ENCODE data around the gene PC. TPM values are rescaled to one million over a fixed set of nuclear protein-coding genes. Genes with fewer than 3 reads are reported as not detected.

The PC gene
- polyA plus RNA-seq, 2 of the 4 experiments (the other 2 are of a cell fraction), result 14.2 to 45.9 TPM

- Histone ChIP-seq H3K4me1 (peaks cover 34% of the 10 kb centered on the region), H3K27ac (peak overlapping the region; percentile 93 to 97), H3K9me3 (no peaks in the 10 kb centered on the region), H3K4me2 (peak overlapping the region; percentile 94), H3K4me3 (peak overlapping the region; percentile 74)
- no peak for FAIRE-seq
- ChIA-PET CTCF (interaction anchor here (0.6 to 3.4 kb wide), 9 partner anchors 9 to 161 kb away, joined by 3 to 16 read pairs (median 4); partner anchors contain the start of genes C11orf86 and RCE1), POLR2A (interaction anchor here (0.6 to 5.5 kb wide), 11 partner anchors 11 to 278 kb away, joined by 3 to 53 read pairs (median 5); partner anchors contain the start of genes C11orf86 and RCE1)
- WGBS (ENCODE audit: missing lambda C conversion rate), result 18% methylated on average over 10 of the region's 51 CpGs
- peak; percentile 87 to 93 for DNase-seq (ENCODE audit: low read depth in 1 of 2, low spot score in 1 of 2)
- peak; percentile 45 to 82 for ATAC-seq
- no peak for TF ChIP-seq ZFP36 (IDR thresholded peaks at IDR 0.05; ENCODE audit: borderline replicate concordance, partially characterized antibody)
- no peak for TF ChIP-seq TFCP2L1 (CRISPR knock-in tag; IDR thresholded peaks at IDR 0.05)
- TF ChIP-seq POLR2A (IDR thresholded peaks at IDR 0.05; ENCODE audit: low read length), result peak; percentile 43
- TF ChIP-seq SMC3 (IDR thresholded peaks at IDR 0.05), result 0 out of 3 replicates have a peak, but pooled peaks have one; percentile 17
- TF ChIP-seq MAZ (IDR thresholded peaks at IDR 0.05; ENCODE audit: borderline replicate concordance, low read depth, low read length), result peak; percentile 98
- TF ChIP-seq HEYL (CRISPR knock-in tag; IDR thresholded peaks at IDR 0.05), result no peak
- TF ChIP-seq, protein P1, sequence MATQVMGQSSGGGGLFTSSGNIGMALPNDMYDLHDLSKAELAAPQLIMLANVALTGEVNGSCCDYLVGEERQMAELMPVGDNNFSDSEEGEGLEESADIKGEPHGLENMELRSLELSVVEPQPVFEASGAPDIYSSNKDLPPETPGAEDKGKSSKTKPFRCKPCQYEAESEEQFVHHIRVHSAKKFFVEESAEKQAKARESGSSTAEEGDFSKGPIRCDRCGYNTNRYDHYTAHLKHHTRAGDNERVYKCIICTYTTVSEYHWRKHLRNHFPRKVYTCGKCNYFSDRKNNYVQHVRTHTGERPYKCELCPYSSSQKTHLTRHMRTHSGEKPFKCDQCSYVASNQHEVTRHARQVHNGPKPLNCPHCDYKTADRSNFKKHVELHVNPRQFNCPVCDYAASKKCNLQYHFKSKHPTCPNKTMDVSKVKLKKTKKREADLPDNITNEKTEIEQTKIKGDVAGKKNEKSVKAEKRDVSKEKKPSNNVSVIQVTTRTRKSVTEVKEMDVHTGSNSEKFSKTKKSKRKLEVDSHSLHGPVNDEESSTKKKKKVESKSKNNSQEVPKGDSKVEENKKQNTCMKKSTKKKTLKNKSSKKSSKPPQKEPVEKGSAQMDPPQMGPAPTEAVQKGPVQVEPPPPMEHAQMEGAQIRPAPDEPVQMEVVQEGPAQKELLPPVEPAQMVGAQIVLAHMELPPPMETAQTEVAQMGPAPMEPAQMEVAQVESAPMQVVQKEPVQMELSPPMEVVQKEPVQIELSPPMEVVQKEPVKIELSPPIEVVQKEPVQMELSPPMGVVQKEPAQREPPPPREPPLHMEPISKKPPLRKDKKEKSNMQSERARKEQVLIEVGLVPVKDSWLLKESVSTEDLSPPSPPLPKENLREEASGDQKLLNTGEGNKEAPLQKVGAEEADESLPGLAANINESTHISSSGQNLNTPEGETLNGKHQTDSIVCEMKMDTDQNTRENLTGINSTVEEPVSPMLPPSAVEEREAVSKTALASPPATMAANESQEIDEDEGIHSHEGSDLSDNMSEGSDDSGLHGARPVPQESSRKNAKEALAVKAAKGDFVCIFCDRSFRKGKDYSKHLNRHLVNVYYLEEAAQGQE (IDR thresholded peaks at IDR 0.05), result no peak
- TF ChIP-seq MYC (IDR thresholded peaks at IDR 0.05; ENCODE audit: borderline replicate concordance, low read length), result no peak
- TF ChIP-seq RAD21 (conservative IDR thresholded peaks at IDR 0.05 in 1 of 2, IDR thresholded peaks at IDR 0.05 in 1 of 2), result peak in 1 of 2 experiments; percentile 28; a peak in 1 of 5 replicates
- no peak for TF ChIP-seq SREBF2 (IDR thresholded peaks at IDR 0.05)
Measured at GRCh38 chr11:66855574-66856495, 102.3 kb downstream of the PC start.

DNA sequence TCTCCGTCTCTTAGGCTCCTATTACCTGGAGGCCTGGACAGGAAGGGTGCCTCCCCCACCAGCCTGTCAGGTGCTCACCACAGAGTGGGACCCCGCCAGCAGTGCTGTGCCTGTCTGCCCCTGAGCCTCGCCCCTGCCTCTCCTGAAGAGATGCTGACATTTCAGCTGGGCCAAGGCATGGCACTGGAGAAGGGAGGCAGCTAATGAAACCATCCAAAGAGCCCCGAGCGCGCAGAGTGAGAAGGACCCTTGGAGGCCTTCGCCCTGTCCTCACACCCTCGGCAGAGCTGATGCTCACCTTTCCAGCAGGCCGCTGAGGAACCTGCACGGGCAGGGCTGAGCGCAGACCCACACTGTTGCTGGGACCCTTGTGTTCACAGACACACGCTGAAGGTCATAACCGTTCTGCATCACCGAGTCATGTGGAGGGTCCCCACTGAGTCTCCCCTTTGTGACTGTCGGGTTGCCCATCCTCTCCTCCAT lies 103.4 kb downstream of the PC start:
- H3K9me3 ChIP-seq, result no peaks in the 10 kb centered on the region
- TF ChIP-seq ESRRA (IDR thresholded peaks at IDR 0.05; ENCODE audit: borderline replicate concordance, low read length), result no peak
- no peak for TF ChIP-seq ZC3H11A (IDR thresholded peaks at IDR 0.05)
- TF ChIP-seq, protein P2, sequence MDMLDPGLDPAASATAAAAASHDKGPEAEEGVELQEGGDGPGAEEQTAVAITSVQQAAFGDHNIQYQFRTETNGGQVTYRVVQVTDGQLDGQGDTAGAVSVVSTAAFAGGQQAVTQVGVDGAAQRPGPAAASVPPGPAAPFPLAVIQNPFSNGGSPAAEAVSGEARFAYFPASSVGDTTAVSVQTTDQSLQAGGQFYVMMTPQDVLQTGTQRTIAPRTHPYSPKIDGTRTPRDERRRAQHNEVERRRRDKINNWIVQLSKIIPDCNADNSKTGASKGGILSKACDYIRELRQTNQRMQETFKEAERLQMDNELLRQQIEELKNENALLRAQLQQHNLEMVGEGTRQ (IDR thresholded peaks at IDR 0.05), result no peak
- TF ChIP-seq, protein P3, sequence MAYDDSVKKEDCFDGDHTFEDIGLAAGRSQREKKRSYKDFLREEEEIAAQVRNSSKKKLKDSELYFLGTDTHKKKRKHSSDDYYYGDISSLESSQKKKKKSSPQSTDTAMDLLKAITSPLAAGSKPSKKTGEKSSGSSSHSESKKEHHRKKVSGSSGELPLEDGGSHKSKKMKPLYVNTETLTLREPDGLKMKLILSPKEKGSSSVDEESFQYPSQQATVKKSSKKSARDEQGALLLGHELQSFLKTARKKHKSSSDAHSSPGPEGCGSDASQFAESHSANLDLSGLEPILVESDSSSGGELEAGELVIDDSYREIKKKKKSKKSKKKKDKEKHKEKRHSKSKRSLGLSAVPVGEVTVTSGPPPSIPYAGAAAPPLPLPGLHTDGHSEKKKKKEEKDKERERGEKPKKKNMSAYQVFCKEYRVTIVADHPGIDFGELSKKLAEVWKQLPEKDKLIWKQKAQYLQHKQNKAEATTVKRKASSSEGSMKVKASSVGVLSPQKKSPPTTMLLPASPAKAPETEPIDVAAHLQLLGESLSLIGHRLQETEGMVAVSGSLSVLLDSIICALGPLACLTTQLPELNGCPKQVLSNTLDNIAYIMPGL (CRISPR knock-in tag; IDR thresholded peaks at IDR 0.05; ENCODE audit: borderline replicate concordance), result no peak
- TF ChIP-seq MYC (IDR thresholded peaks at IDR 0.05; ENCODE audit: borderline replicate concordance, low read length), result no peak
- no peak for TF ChIP-seq ZNF302 (CRISPR knock-in tag; IDR thresholded peaks at IDR 0.05)
- no peak for TF ChIP-seq CHD2 (IDR thresholded peaks at IDR 0.05; ENCODE audit: low read length, partially characterized antibody)
- no peak for TF ChIP-seq FOSB (CRISPR knock-in tag; IDR thresholded peaks at IDR 0.05)
- no peak for TF ChIP-seq CBX2 (IDR thresholded peaks at IDR 0.05; ENCODE audit: borderline replicate concordance, low read depth)
- no peak for TF ChIP-seq MAX (IDR thresholded peaks at IDR 0.05)
- no peak for TF ChIP-seq TFCP2L1 (CRISPR knock-in tag; IDR thresholded peaks at IDR 0.05)
- TF ChIP-seq FOXS1 (CRISPR knock-in tag; IDR thresholded peaks at IDR 0.05), result no peak
- no peak for TF ChIP-seq CEBPB (IDR thresholded peaks at IDR 0.05)
- no peak for TF ChIP-seq RAD21 (conservative IDR thresholded peaks at IDR 0.05 in 1 of 2, IDR thresholded peaks at IDR 0.05 in 1 of 2)
- TF ChIP-seq ATOH8 (CRISPR knock-in tag; IDR thresholded peaks at IDR 0.05; ENCODE audit: low read depth), result no peak
- no peak for TF ChIP-seq HEYL (CRISPR knock-in tag; IDR thresholded peaks at IDR 0.05)
- no peak for TF ChIP-seq SREBF2 (IDR thresholded peaks at IDR 0.05)
- TF ChIP-seq RNF2 (IDR thresholded peaks at IDR 0.05; ENCODE audit: borderline replicate concordance, low read depth), result no peak
- DNase-seq (ENCODE audit: low read depth in 1 of 2, low spot score in 1 of 2) (no peak), FAIRE-seq (no peak), ATAC-seq (no peak)
- no peak overlapping the region for H3K4me3 ChIP-seq
- POLR2A ChIA-PET, result interaction anchor here (5.5 kb wide), 1 partner anchor 10 kb away, joined by 53 read pairs; the partner anchor contains the start of gene RCE1
- H3K4me2 ChIP-seq, result no peak overlapping the region; the same call in 2 of the 3 replicates
- H3K4me1 ChIP-seq, result peaks cover 32% of the 10 kb centered on the region
- CTCF ChIA-PET, result interaction anchor here (1.3 to 3.4 kb wide), 7 partner anchors 9 to 161 kb away, joined by 3 to 16 read pairs (median 5); partner anchors contain the start of genes C11orf86 and RCE1
- peak overlapping the region; percentile 93 to 97; a peak in 3 of 6 replicates for H3K27ac ChIP-seq
- WGBS (ENCODE audit: missing lambda C conversion rate), result 95% methylated on average over 13 of the region's 15 CpGs
